ENCODE data around the gene PLPPR3.

PLPPR3 gene

DNA sequence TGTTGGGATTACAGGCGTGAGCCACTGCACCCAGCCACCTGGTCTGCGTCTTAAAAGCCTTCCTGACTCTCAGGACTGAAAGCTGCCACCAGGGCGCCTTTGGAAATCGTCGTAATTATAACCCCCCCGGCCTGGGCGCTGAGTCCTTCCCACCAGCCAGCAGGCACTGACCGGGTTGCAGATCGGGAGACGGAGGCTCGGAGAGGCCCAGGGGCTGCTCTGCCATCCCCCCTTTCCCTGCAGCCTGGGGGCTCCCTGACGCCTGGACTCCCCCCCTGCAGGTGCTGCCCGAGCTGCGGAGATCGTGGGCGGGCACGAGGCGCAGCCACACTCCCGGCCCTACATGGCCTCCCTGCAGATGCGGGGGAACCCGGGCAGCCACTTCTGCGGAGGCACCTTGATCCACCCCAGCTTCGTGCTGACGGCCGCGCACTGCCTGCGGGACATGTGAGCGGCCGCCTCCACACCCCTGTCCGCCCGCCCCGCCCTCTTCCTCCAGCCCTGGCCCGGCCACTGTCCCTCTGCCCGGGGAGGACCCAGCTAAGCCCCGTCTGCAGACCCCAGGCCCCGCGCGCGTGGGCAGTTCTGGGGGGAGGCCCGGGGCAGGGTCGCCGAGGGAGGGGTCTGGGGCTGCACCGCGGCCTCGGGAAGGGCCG lies 21.6 kb upstream of the PLPPR3 start (continued):
- TF ChIP-seq, protein P1, sequence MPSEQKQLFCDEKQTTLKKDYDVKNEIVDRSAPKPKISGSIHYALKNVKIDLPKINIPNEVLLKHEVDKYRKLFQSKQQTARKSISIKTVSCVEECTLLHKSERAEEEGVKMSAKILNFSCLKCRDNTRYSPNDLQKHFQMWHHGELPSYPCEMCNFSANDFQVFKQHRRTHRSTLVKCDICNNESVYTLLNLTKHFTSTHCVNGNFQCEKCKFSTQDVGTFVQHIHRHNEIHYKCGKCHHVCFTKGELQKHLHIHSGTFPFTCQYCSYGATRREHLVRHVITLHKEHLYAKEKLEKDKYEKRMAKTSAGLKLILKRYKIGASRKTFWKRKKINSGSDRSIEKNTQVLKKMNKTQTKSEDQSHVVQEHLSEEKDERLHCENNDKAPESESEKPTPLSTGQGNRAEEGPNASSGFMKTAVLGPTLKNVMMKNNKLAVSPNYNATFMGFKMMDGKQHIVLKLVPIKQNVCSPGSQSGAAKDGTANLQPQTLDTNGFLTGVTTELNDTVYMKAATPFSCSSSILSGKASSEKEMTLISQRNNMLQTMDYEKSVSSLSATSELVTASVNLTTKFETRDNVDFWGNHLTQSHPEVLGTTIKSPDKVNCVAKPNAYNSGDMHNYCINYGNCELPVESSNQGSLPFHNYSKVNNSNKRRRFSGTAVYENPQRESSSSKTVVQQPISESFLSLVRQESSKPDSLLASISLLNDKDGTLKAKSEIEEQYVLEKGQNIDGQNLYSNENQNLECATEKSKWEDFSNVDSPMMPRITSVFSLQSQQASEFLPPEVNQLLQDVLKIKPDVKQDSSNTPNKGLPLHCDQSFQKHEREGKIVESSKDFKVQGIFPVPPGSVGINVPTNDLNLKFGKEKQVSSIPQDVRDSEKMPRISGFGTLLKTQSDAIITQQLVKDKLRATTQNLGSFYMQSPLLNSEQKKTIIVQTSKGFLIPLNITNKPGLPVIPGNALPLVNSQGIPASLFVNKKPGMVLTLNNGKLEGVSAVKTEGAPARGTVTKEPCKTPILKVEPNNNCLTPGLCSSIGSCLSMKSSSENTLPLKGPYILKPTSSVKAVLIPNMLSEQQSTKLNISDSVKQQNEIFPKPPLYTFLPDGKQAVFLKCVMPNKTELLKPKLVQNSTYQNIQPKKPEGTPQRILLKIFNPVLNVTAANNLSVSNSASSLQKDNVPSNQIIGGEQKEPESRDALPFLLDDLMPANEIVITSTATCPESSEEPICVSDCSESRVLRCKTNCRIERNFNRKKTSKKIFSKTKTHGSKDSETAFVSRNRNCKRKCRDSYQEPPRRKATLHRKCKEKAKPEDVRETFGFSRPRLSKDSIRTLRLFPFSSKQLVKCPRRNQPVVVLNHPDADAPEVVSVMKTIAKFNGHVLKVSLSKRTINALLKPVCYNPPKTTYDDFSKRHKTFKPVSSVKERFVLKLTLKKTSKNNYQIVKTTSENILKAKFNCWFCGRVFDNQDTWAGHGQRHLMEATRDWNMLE (tag by site-specific recombination; conservative IDR thresholded peaks at IDR 0.05; ENCODE audit: low read depth), result no peak
- TF ChIP-seq ZBTB17 (tag by site-specific recombination; IDR thresholded peaks at IDR 0.05) (peak; percentile 33; the same call in 1 of the 2 replicates), ZNF157 (tag by site-specific recombination; IDR thresholded peaks at IDR 0.05) (no peak), ZBTB1 (tag by site-specific recombination; IDR thresholded peaks at IDR 0.05) (no peak), ZBTB8A (tag by site-specific recombination; IDR thresholded peaks at IDR 0.05) (peak; percentile 31; the same call in 1 of the 2 replicates), ZNF600 (tag by site-specific recombination; IDR thresholded peaks at IDR 0.05) (peak; percentile 94), ZXDB (tag by site-specific recombination; IDR thresholded peaks at IDR 0.05) (no peak), YY1 (tag by site-specific recombination; IDR thresholded peaks at IDR 0.05) (no peak), ZNF140 (tag by site-specific recombination; IDR thresholded peaks at IDR 0.05) (no peak), ZNF175 (tag by site-specific recombination; IDR thresholded peaks at IDR 0.05) (no peak), ZNF211 (tag by site-specific recombination; IDR thresholded peaks at IDR 0.05; ENCODE audit: low read depth) (no peak), ZNF747 (tag by site-specific recombination; IDR thresholded peaks at IDR 0.05) (no peak), ZNF785 (tag by site-specific recombination; IDR thresholded peaks at IDR 0.05) (no peak), SP7 (tag by site-specific recombination; IDR thresholded peaks at IDR 0.05) (0 out of 2 replicates have a peak, but pooled peaks have one; percentile 25), ZIC2 (tag by site-specific recombination; IDR thresholded peaks at IDR 0.05) (peak; percentile 46; the same call in 1 of the 2 replicates), EGR2 (tag by site-specific recombination; IDR thresholded peaks at IDR 0.05; ENCODE audit: low read depth) (peak; percentile 88), ZNF266 (tag by site-specific recombination; IDR thresholded peaks at IDR 0.05; ENCODE audit: low read depth) (no peak), ZNF292 (tag by site-specific recombination; IDR thresholded peaks at IDR 0.05; ENCODE audit: borderline replicate concordance, low read depth) (no peak), ZNF830 (tag by site-specific recombination; IDR thresholded peaks at IDR 0.05; ENCODE audit: low read depth) (no peak), IKZF3 (tag by site-specific recombination; IDR thresholded peaks at IDR 0.05) (no peak), GLIS1 (tag by site-specific recombination; IDR thresholded peaks at IDR 0.05) (peak; percentile 65), ZNF544 (tag by site-specific recombination; IDR thresholded peaks at IDR 0.05) (no peak), ZNF629 (tag by site-specific recombination; IDR thresholded peaks at IDR 0.05) (no peak), ZNF423 (tag by site-specific recombination; IDR thresholded peaks at IDR 0.05) (no peak)
- TF ChIP-seq, protein P2, sequence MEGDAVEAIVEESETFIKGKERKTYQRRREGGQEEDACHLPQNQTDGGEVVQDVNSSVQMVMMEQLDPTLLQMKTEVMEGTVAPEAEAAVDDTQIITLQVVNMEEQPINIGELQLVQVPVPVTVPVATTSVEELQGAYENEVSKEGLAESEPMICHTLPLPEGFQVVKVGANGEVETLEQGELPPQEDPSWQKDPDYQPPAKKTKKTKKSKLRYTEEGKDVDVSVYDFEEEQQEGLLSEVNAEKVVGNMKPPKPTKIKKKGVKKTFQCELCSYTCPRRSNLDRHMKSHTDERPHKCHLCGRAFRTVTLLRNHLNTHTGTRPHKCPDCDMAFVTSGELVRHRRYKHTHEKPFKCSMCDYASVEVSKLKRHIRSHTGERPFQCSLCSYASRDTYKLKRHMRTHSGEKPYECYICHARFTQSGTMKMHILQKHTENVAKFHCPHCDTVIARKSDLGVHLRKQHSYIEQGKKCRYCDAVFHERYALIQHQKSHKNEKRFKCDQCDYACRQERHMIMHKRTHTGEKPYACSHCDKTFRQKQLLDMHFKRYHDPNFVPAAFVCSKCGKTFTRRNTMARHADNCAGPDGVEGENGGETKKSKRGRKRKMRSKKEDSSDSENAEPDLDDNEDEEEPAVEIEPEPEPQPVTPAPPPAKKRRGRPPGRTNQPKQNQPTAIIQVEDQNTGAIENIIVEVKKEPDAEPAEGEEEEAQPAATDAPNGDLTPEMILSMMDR (tag by site-specific recombination; IDR thresholded peaks at IDR 0.05), result peak; percentile 19; the same call in 1 of the 2 replicates
- TF ChIP-seq, protein P3, sequence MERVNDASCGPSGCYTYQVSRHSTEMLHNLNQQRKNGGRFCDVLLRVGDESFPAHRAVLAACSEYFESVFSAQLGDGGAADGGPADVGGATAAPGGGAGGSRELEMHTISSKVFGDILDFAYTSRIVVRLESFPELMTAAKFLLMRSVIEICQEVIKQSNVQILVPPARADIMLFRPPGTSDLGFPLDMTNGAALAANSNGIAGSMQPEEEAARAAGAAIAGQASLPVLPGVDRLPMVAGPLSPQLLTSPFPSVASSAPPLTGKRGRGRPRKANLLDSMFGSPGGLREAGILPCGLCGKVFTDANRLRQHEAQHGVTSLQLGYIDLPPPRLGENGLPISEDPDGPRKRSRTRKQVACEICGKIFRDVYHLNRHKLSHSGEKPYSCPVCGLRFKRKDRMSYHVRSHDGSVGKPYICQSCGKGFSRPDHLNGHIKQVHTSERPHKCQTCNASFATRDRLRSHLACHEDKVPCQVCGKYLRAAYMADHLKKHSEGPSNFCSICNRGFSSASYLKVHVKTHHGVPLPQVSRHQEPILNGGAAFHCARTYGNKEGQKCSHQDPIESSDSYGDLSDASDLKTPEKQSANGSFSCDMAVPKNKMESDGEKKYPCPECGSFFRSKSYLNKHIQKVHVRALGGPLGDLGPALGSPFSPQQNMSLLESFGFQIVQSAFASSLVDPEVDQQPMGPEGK (tag by site-specific recombination; IDR thresholded peaks at IDR 0.05), result peak; percentile 76
- TF ChIP-seq, protein P4, sequence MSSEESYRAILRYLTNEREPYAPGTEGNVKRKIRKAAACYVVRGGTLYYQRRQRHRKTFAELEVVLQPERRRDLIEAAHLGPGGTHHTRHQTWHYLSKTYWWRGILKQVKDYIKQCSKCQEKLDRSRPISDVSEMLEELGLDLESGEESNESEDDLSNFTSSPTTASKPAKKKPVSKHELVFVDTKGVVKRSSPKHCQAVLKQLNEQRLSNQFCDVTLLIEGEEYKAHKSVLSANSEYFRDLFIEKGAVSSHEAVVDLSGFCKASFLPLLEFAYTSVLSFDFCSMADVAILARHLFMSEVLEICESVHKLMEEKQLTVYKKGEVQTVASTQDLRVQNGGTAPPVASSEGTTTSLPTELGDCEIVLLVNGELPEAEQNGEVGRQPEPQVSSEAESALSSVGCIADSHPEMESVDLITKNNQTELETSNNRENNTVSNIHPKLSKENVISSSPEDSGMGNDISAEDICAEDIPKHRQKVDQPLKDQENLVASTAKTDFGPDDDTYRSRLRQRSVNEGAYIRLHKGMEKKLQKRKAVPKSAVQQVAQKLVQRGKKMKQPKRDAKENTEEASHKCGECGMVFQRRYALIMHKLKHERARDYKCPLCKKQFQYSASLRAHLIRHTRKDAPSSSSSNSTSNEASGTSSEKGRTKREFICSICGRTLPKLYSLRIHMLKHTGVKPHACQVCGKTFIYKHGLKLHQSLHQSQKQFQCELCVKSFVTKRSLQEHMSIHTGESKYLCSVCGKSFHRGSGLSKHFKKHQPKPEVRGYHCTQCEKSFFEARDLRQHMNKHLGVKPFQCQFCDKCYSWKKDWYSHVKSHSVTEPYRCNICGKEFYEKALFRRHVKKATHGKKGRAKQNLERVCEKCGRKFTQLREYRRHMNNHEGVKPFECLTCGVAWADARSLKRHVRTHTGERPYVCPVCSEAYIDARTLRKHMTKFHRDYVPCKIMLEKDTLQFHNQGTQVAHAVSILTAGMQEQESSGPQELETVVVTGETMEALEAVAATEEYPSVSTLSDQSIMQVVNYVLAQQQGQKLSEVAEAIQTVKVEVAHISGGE (tag by site-specific recombination; conservative IDR thresholded peaks at IDR 0.05; ENCODE audit: low read depth), result no peak
- TF ChIP-seq, protein P5, sequence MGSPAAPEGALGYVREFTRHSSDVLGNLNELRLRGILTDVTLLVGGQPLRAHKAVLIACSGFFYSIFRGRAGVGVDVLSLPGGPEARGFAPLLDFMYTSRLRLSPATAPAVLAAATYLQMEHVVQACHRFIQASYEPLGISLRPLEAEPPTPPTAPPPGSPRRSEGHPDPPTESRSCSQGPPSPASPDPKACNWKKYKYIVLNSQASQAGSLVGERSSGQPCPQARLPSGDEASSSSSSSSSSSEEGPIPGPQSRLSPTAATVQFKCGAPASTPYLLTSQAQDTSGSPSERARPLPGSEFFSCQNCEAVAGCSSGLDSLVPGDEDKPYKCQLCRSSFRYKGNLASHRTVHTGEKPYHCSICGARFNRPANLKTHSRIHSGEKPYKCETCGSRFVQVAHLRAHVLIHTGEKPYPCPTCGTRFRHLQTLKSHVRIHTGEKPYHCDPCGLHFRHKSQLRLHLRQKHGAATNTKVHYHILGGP (tag by site-specific recombination; IDR thresholded peaks at IDR 0.05), result no peak

All from HEK293 (cell line).